WTC11 (cell line): ENCODE data around the gene MSANTD4.

ENCODE experiments used
- ELF4 ChIP-seq: sonication (generic); formaldehyde crosslinking; IDR thresholded peaks from 2 replicates; pipeline ENCODE4 v1.8.1; 2022; ENCODE audit warnings: low read depth, mild to moderate bottlenecking, moderate library complexity, missing genetic modification reagents
- TEAD4 ChIP-seq: sonication (generic); formaldehyde crosslinking; IDR thresholded peaks from 2 replicates; pipeline ENCODE4 v1.8.0; 2022; ENCODE audit warnings: mild to moderate bottlenecking, missing genetic modification reagents
- ZNF219 ChIP-seq: sonication (generic); formaldehyde crosslinking; IDR thresholded peaks from 2 replicates; pipeline ENCODE4 v1.8.0; 2023; ENCODE audit warnings: missing genetic modification reagents, mild to moderate bottlenecking, borderline replicate concordance
- TF ChIP-seq, protein P1 (sequence below): fragments of 200-600 bp; IDR thresholded peaks from 2 replicates; pipeline ENCODE4 v1.8.0; 2022; ENCODE audit warnings: antibody characterized with exemption
- TF ChIP-seq, protein P2 (sequence below): sonication (generic); formaldehyde crosslinking; IDR thresholded peaks from 2 replicates; pipeline ENCODE4 v1.8.1; 2023; ENCODE audit warnings: mild to moderate bottlenecking, missing genetic modification reagents, borderline replicate concordance

- TF ChIP-seq, protein P1, sequence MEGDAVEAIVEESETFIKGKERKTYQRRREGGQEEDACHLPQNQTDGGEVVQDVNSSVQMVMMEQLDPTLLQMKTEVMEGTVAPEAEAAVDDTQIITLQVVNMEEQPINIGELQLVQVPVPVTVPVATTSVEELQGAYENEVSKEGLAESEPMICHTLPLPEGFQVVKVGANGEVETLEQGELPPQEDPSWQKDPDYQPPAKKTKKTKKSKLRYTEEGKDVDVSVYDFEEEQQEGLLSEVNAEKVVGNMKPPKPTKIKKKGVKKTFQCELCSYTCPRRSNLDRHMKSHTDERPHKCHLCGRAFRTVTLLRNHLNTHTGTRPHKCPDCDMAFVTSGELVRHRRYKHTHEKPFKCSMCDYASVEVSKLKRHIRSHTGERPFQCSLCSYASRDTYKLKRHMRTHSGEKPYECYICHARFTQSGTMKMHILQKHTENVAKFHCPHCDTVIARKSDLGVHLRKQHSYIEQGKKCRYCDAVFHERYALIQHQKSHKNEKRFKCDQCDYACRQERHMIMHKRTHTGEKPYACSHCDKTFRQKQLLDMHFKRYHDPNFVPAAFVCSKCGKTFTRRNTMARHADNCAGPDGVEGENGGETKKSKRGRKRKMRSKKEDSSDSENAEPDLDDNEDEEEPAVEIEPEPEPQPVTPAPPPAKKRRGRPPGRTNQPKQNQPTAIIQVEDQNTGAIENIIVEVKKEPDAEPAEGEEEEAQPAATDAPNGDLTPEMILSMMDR, result no peak
- TF ChIP-seq ZNF219 (CRISPR knock-in tag) (no peak), ELF4 (CRISPR knock-in tag) (no peak), TEAD4 (CRISPR knock-in tag) (no peak)
- TF ChIP-seq, protein P2, sequence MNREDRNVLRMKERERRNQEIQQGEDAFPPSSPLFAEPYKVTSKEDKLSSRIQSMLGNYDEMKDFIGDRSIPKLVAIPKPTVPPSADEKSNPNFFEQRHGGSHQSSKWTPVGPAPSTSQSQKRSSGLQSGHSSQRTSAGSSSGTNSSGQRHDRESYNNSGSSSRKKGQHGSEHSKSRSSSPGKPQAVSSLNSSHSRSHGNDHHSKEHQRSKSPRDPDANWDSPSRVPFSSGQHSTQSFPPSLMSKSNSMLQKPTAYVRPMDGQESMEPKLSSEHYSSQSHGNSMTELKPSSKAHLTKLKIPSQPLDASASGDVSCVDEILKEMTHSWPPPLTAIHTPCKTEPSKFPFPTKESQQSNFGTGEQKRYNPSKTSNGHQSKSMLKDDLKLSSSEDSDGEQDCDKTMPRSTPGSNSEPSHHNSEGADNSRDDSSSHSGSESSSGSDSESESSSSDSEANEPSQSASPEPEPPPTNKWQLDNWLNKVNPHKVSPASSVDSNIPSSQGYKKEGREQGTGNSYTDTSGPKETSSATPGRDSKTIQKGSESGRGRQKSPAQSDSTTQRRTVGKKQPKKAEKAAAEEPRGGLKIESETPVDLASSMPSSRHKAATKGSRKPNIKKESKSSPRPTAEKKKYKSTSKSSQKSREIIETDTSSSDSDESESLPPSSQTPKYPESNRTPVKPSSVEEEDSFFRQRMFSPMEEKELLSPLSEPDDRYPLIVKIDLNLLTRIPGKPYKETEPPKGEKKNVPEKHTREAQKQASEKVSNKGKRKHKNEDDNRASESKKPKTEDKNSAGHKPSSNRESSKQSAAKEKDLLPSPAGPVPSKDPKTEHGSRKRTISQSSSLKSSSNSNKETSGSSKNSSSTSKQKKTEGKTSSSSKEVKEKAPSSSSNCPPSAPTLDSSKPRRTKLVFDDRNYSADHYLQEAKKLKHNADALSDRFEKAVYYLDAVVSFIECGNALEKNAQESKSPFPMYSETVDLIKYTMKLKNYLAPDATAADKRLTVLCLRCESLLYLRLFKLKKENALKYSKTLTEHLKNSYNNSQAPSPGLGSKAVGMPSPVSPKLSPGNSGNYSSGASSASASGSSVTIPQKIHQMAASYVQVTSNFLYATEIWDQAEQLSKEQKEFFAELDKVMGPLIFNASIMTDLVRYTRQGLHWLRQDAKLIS (CRISPR knock-in tag), result no peak
Observed at GRCh38 chr11:105991888-105992287, 30.2 kb downstream of the MSANTD4 start.
